GM18511 (cell line): Measurements from ENCODE around the gene PSMD10.

ENCODE experiments used
- ATAC-seq: cut with Tn5 transposase; IDR thresholded peaks from one replicate; pipeline ENCODE4 v1.9.1; 2021; ENCODE audit warnings: mild to moderate bottlenecking, moderate library complexity; ENCODE audit not compliant: unreplicated experiment

PSMD10 gene

GRCh38 chrX:108091264-108091877, at the start of gene PSMD10, which contains the start of gene ATG4A:
Gene PSMD10, minus strand, starts transcription at chrX:108091542. Its CDS starts 22 bp downstream, at chrX:108091520.
Gene ATG4A, plus strand, starts transcription at chrX:108091778. Its CDS starts 49 bp downstream, at chrX:108091827.
- ATAC-seq: peak; percentile 95

GRCh38 chrX:108138814-108139702, 47.7 kb upstream of the PSMD10 start:
- no peak for ATAC-seq

GRCh38 chrX:108134724-108135123, 43.4 kb upstream of the PSMD10 start:
- ATAC-seq: no peak

- no peak for ATAC-seq
Measured at GRCh38 chrX:108132876-108133275, 41.5 kb upstream of the PSMD10 start.

- ATAC-seq: no peak
Measured at GRCh38 chrX:108132034-108132433, 40.7 kb upstream of the PSMD10 start.

GRCh38 chrX:108131471-108131870, 40.1 kb upstream of the PSMD10 start:
- no peak for ATAC-seq

- no peak for ATAC-seq
Measured at GRCh38 chrX:108130889-108131288, 39.5 kb upstream of the PSMD10 start.

GRCh38 chrX:108127152-108127551, 35.8 kb upstream of the PSMD10 start:
- ATAC-seq: no peak

GRCh38 chrX:108126661-108127060, 35.3 kb upstream of the PSMD10 start:
- ATAC-seq: no peak

GRCh38 chrX:108123591-108124366, 32.4 kb upstream of the PSMD10 start:
- ATAC-seq: no peak

GRCh38 chrX:108122748-108123147, 31.4 kb upstream of the PSMD10 start:
- no peak for ATAC-seq

- no peak for ATAC-seq
Measured at GRCh38 chrX:108121291-108121690, 29.9 kb upstream of the PSMD10 start.

- ATAC-seq: no peak
Measured at GRCh38 chrX:108117988-108118387, 26.6 kb upstream of the PSMD10 start.

GRCh38 chrX:108114541-108114940, 23.2 kb upstream of the PSMD10 start:
- no peak for ATAC-seq

GRCh38 chrX:108105473-108105872, 14.1 kb upstream of the PSMD10 start:
- no peak for ATAC-seq

GRCh38 chrX:108097380-108097779, 6.0 kb upstream of the PSMD10 start:
- ATAC-seq: no peak

- peak; percentile 54 for ATAC-seq
Measured at GRCh38 chrX:108091878-108092291, 543 bp upstream of the PSMD10 start.

GRCh38 chrX:108090491-108091263, 665 bp downstream of the PSMD10 start:
- ATAC-seq: peak; percentile 2

- ATAC-seq: no peak
Measured at GRCh38 chrX:108088511-108088910, 2.8 kb downstream of the PSMD10 start.

GRCh38 chrX:108087792-108088191, 3.5 kb downstream of the PSMD10 start:
- no peak for ATAC-seq

GRCh38 chrX:108081110-108081509, 10.2 kb downstream of the PSMD10 start:
- no peak for ATAC-seq
